ENCODE measurements around the gene SPAG9. TPM values are rescaled to one million over a fixed set of nuclear protein-coding genes. Genes with fewer than 3 reads are reported as not detected.

SPAG9 gene
- total RNA-seq, 4 donors from 2014 or later, result 37.0 to 131 (median 116) TPM

DNA sequence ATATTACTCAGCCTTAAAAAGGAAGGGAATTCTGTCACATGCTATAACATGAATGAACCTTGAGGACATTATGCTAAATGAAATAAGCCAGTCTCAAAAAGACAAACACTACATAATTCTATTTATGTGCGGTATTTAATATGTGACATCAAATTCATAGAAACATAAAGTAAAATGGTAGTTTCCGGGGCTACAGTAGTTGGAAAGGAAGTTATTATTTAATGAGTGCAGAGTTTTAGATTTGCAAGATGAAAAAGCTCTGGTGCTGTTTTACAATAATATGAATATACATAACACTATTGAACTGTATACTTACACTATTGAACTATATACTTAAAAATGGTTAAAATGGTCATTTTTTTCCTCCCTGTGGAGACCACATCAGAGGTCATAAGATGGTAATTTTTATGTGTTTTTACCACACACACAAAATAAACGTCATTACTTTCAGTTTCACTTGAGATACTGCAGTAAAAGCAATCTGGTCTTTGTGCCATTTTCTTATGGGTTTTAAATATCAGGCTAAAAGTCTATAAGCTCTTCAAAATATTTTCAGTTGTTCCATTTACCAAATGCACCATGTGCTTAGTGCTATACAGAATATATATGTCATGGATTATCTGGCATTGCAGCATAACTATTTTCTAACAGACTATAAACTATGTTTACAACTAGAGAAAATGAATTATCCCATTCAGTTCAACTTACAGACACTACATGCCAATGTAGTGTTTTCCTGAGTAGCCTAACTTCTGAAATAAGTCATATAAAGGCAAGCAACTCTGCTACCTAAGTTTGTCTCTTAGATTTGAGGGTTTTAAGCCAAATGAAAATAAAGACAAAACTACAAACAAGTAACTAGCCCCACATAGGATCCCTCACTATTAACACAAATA lies 90.9 kb downstream of the SPAG9 start:
- TF ChIP-seq, protein P1, sequence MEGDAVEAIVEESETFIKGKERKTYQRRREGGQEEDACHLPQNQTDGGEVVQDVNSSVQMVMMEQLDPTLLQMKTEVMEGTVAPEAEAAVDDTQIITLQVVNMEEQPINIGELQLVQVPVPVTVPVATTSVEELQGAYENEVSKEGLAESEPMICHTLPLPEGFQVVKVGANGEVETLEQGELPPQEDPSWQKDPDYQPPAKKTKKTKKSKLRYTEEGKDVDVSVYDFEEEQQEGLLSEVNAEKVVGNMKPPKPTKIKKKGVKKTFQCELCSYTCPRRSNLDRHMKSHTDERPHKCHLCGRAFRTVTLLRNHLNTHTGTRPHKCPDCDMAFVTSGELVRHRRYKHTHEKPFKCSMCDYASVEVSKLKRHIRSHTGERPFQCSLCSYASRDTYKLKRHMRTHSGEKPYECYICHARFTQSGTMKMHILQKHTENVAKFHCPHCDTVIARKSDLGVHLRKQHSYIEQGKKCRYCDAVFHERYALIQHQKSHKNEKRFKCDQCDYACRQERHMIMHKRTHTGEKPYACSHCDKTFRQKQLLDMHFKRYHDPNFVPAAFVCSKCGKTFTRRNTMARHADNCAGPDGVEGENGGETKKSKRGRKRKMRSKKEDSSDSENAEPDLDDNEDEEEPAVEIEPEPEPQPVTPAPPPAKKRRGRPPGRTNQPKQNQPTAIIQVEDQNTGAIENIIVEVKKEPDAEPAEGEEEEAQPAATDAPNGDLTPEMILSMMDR (IDR thresholded peaks at IDR 0.05), result no peak
- no peak for TF ChIP-seq POLR2A (IDR thresholded peaks at IDR 0.05)
- TF ChIP-seq EP300 (IDR thresholded peaks at IDR 0.05; ENCODE audit: low read depth), result no peak
- no peak for TF ChIP-seq POLR2AphosphoS5 (IDR thresholded peaks at IDR 0.05)
- Histone ChIP-seq H3K4me1 (peaks cover 0 to 9% (median 6%) of the 10 kb centered on the region in 4 donors), H3K27ac (peak overlapping the region; percentile 49 to 64 (median 58)), H3K9me3 (no peaks in the 10 kb centered on the region), H3K4me3 (peak overlapping the region in 1 of 4 donors; percentile 19), H3K36me3 (no peaks in the 10 kb centered on the region), H3K27me3 (no peaks in the 10 kb centered on the region)
- DNase-seq, result no peak
- intact Hi-C loops (cut with DNase I; ENCODE audit: low total_unique reads), result no loop called here
- in situ Hi-C loops (cut with MboI; ENCODE audit: low pct_ligation_motif_present in 1 of 4, low pct_unique_long_range_greater_than_20kb in 1 of 4, low sequenced_read_pairs in 3 of 4), result no loop called here
- 12 to 27% methylated on average over 3 of the region's 3 CpGs for whole genome bisulfite sequencing, 2 donors (ENCODE audit: low coverage in 1 of 2)

GRCh38 chr17:51029142-51029541 lies 91.5 kb downstream of the SPAG9 start:
- 79 to 85% methylated on average over 1 of the region's 1 CpG for WGBS, 2 donors (ENCODE audit: low coverage in 1 of 2)
- peaks cover 0 to 9% (median 6%) of the 10 kb centered on the region in 4 donors for H3K4me1 ChIP-seq
- H3K27me3 ChIP-seq, result no peaks in the 10 kb centered on the region
- intact Hi-C loops (cut with DNase I; ENCODE audit: low total_unique reads), result no loop called here
- TF ChIP-seq EP300 (IDR thresholded peaks at IDR 0.05; ENCODE audit: low read depth) (no peak), POLR2A (IDR thresholded peaks at IDR 0.05) (no peak), POLR2AphosphoS5 (IDR thresholded peaks at IDR 0.05) (no peak)
- TF ChIP-seq, protein P1 (IDR thresholded peaks at IDR 0.05), result no peak
- no peak for DNase-seq
- H3K9me3 ChIP-seq, result no peaks in the 10 kb centered on the region
- H3K4me3 ChIP-seq, result no peak overlapping the region
- H3K36me3 ChIP-seq, result no peaks in the 10 kb centered on the region
- in situ Hi-C loops (cut with MboI; ENCODE audit: low pct_ligation_motif_present in 1 of 4, low pct_unique_long_range_greater_than_20kb in 1 of 4, low sequenced_read_pairs in 3 of 4), result no loop called here
- H3K27ac ChIP-seq, result peak overlapping the region; percentile 49 to 64 (median 58)

DNA sequence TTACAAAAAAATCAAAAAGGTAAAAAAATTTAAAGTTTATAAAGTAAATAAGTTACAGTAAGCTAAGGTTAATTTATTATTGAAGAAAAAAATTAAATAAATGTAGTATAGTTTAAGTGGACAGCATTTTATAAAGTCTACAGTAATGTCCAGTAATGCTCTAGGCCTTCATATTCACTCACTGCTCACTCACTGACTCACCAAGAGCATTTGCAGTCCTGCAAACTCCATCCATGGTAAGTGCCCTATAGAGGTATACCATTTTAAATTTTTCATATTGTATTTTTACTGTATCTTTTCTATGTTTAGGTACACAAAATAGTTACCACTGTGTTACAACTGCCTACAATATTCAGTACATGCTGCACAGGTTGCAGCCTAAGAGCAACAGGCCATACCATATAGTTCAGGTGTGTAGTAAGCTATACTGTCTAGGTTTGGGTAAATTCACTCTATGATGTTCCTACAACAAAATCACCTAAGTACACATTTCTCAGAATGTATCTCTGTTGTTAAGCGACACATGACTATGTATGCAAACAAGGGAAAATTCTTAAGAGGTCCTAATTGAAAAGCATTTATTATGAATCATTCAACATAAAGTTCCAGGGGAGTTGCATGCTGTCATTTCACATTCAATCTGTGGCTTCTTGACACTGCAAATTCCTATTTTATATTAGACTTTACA lies 92.3 kb downstream of the SPAG9 start:
- DNase-seq, result no peak
- Histone ChIP-seq H3K4me3 (no peak overlapping the region), H3K27me3 (no peaks in the 10 kb centered on the region), H3K9me3 (no peaks in the 10 kb centered on the region), H3K27ac (no peak overlapping the region), H3K4me1 (peaks cover 0 to 9% (median 6%) of the 10 kb centered on the region in 4 donors), H3K36me3 (no peaks in the 10 kb centered on the region)
- WGBS, 2 donors (ENCODE audit: low coverage in 1 of 2), result 86 to 89% methylated on average over 1 of the region's 1 CpG
- no peak for TF ChIP-seq EP300 (IDR thresholded peaks at IDR 0.05; ENCODE audit: low read depth)
- TF ChIP-seq, protein P1 (IDR thresholded peaks at IDR 0.05), result no peak
- TF ChIP-seq POLR2A (IDR thresholded peaks at IDR 0.05), result no peak
- no peak for TF ChIP-seq POLR2AphosphoS5 (IDR thresholded peaks at IDR 0.05)
- intact Hi-C loops (cut with DNase I; ENCODE audit: low total_unique reads) (no loop called here), in situ Hi-C loops (cut with MboI; ENCODE audit: low pct_ligation_motif_present in 1 of 4, low pct_unique_long_range_greater_than_20kb in 1 of 4, low sequenced_read_pairs in 3 of 4) (no loop called here)

GRCh38 chr17:51018541-51018940 lies 102.1 kb downstream of the SPAG9 start:
- intact Hi-C loops (cut with DNase I; ENCODE audit: low total_unique reads), result no loop called here
- peaks cover 0 to 49% (median 25%) of the 10 kb centered on the region in 4 donors for H3K36me3 ChIP-seq

More at GRCh38 chr17:51018541-51018940, 102.1 kb downstream of the SPAG9 start:
- TF ChIP-seq EP300 (IDR thresholded peaks at IDR 0.05; ENCODE audit: low read depth), result no peak
- no peak for TF ChIP-seq POLR2A (IDR thresholded peaks at IDR 0.05)
- no peak for TF ChIP-seq POLR2AphosphoS5 (IDR thresholded peaks at IDR 0.05)
- TF ChIP-seq, protein P1 (IDR thresholded peaks at IDR 0.05), result no peak
- in situ Hi-C loops (cut with MboI; ENCODE audit: low pct_ligation_motif_present in 1 of 4, low pct_unique_long_range_greater_than_20kb in 1 of 4, low sequenced_read_pairs in 3 of 4), result no loop called here
- Histone ChIP-seq H3K9me3 (no peaks in the 10 kb centered on the region), H3K4me1 (peaks cover 0 to 7% (median 0%) of the 10 kb centered on the region in 4 donors), H3K4me3 (no peak overlapping the region), H3K27ac (no peak overlapping the region), H3K27me3 (no peaks in the 10 kb centered on the region)
- DNase-seq, result no peak
- WGBS, 2 donors (ENCODE audit: low coverage in 1 of 2), result 93 to 100% methylated on average over 4 to 6 of the region's 6 CpGs
